H1 (cell line): Measurements from ENCODE around the gene PTPRCAP. TPM values are rescaled to one million over a fixed set of nuclear protein-coding genes. Genes with fewer than 3 reads are reported as not detected.
"Not testable (repeated sequence)": the region's sequence is repeated elsewhere in the genome, so short reads cannot be mapped to it uniquely, and the experiment has no call there.

Experiments
- CTCF ChIA-PET: fragments of 300-600 bp; sonication (Branson Sonifier 250); formaldehyde crosslinking; loops from one replicate; lab custom pipeline; 2021; ENCODE audit not compliant: partially characterized antibody; lab: Charles Lee
- POLR2A ChIA-PET: fragments of 300-600 bp; sonication (Branson Sonifier 250); formaldehyde crosslinking; loops from one replicate; lab custom pipeline; 2021; ENCODE audit warnings: inconsistent platforms; ENCODE audit not compliant: partially characterized antibody; lab: Charles Lee
- DNase-seq, 2 experiments: peaks; one replicate each; pipeline versions ENCODE4 v3.0.0 to v3.0.0-alpha.2; 2010 to 2022; ENCODE audit warnings: low spot score in 2 of 2, low read depth in 1 of 2, mixed read lengths in 1 of 2
- FAIRE-seq: peaks from 2 replicates; lab custom pipeline; 2011; peaks lifted over from hg19 to GRCh38; lab: Jason Lieb, UNC
- H2AFZ ChIP-seq: 2 replicates; pipeline ENCODE4 v1.8.1; 2012; ENCODE audit warnings: low read length, inconsistent platforms
- H2AK5ac ChIP-seq: 2 replicates; pipeline ENCODE4 v1.6.1; 2013; ENCODE audit warnings: low read depth, low read length
- H2BK120ac ChIP-seq: replicated peaks from 2 replicates; pipeline ENCODE3; 2013; ENCODE audit warnings: low read depth, low read length, inconsistent platforms
- H2BK12ac ChIP-seq: 2 replicates; pipeline ENCODE4 v1.6.1; 2013; ENCODE audit warnings: low read depth, low read length
- H2BK15ac ChIP-seq: 2 replicates; pipeline ENCODE4 v1.6.1; 2013; ENCODE audit warnings: low read length
- H2BK20ac ChIP-seq: 2 replicates; pipeline ENCODE4 v1.6.1; 2013; ENCODE audit warnings: low read length
- H2BK5ac ChIP-seq: 2 replicates; pipeline ENCODE4 v1.6.1; 2013; ENCODE audit warnings: low read depth, low read length
- H3K14ac ChIP-seq: 2 replicates; pipeline ENCODE4 v1.6.1; 2013; ENCODE audit warnings: inconsistent platforms; ENCODE audit not compliant: insufficient read length
- H3K18ac ChIP-seq: 2 replicates; pipeline ENCODE4 v1.6.1; 2013; ENCODE audit warnings: low read length; ENCODE audit errors: extremely low read depth
- H3K23ac ChIP-seq: 2 replicates; pipeline ENCODE4 v1.6.1; 2013; ENCODE audit warnings: inconsistent platforms; ENCODE audit not compliant: insufficient read length
- H3K23me2 ChIP-seq: 2 replicates; pipeline ENCODE4 v1.6.1; 2013; ENCODE audit warnings: low read depth, low read length
- H3K27ac ChIP-seq: 2 replicates; pipeline ENCODE4 v1.6.1; 2011; ENCODE audit warnings: low read depth, low read length, inconsistent platforms
- H3K27me3 ChIP-seq, 4 experiments: replicated peaks in 1 of 4; 1 replicate in 1 of 4; 2 replicates in 3 of 4; pipeline versions ENCODE4 v1.6.1 to v1.8.1; 2011 to 2013; ENCODE audit warnings: low read length in 3 of 4, mild to moderate bottlenecking in 3 of 4, inconsistent platforms in 2 of 4, mixed read lengths in 2 of 4, moderate library complexity in 1 of 4; ENCODE audit not compliant: control insufficient read depth in 3 of 4, insufficient read depth in 3 of 4; ENCODE audit errors: extremely low read depth in 1 of 4
- H3K36me3 ChIP-seq, 4 experiments: 2 replicates each; pipeline versions ENCODE4 v1.6.1 to v1.8.1; 2011 to 2013; ENCODE audit warnings: mild to moderate bottlenecking in 4 of 4, low read length in 3 of 4, moderate library complexity in 2 of 4, control low read depth in 1 of 4, inconsistent platforms in 1 of 4; ENCODE audit not compliant: insufficient read depth in 4 of 4, control insufficient read depth in 2 of 4
- H3K4ac ChIP-seq: replicated peaks from 2 replicates; pipeline ENCODE3; 2013; ENCODE audit warnings: low read length, low read depth, mixed read lengths, inconsistent platforms; ENCODE audit not compliant: insufficient read length
- H3K4me1 ChIP-seq, 4 experiments: replicated peaks in 1 of 4; 1 replicate in 1 of 4; 2 replicates in 3 of 4; pipeline versions ENCODE4 v1.6.1 to v1.8.1; 2011 to 2013; ENCODE audit warnings: low read length in 3 of 4, inconsistent platforms in 2 of 4, mixed read lengths in 1 of 4; ENCODE audit not compliant: insufficient read depth in 4 of 4, control insufficient read depth in 3 of 4
- H3K4me2 ChIP-seq, 2 experiments: 2 replicates each; pipeline versions ENCODE4 v1.6.1 to v1.8.1; 2011 to 2013; ENCODE audit warnings: low read depth in 2 of 2, low read length in 2 of 2, control low read depth in 1 of 2, inconsistent platforms in 1 of 2, mild to moderate bottlenecking in 1 of 2; ENCODE audit not compliant: insufficient read depth in 1 of 2
- H3K4me3 ChIP-seq, 4 experiments: fragments of 200-600, 300-600 bp in 1 of 4; sonication (generic), shearing (Covaris generic), sonication (Bioruptor Twin) in 1 of 4; 2 replicates each; pipeline versions ENCODE4 v1.5.1 to v1.8.1; 2011 to 2016; ENCODE audit warnings: low read length in 4 of 4, low read depth in 3 of 4, control low read depth in 2 of 4, inconsistent platforms in 2 of 4, mild to moderate bottlenecking in 2 of 4, mixed read lengths in 1 of 4, moderate library complexity in 1 of 4; ENCODE audit not compliant: insufficient read depth in 2 of 4; ENCODE audit errors: extremely low read depth in 1 of 4
- H3K56ac ChIP-seq: replicated peaks from 2 replicates; pipeline ENCODE3; 2013; ENCODE audit warnings: low read depth, mild to moderate bottlenecking, mixed read lengths, low read length, inconsistent platforms; ENCODE audit not compliant: insufficient read length
- H3K79me1 ChIP-seq: 2 replicates; pipeline ENCODE4 v1.6.1; 2013; ENCODE audit warnings: low read depth, low read length, control low read depth
- H3K79me2 ChIP-seq, 2 experiments: 2 replicates each; pipeline versions ENCODE4 v1.6.1 to v1.8.1; 2012 to 2013; ENCODE audit warnings: low read length in 2 of 2, mild to moderate bottlenecking in 2 of 2, inconsistent platforms in 1 of 2; ENCODE audit not compliant: insufficient read depth in 2 of 2, control insufficient read depth in 1 of 2
- H3K9ac ChIP-seq, 4 experiments: replicated peaks in 1 of 4; 1 replicate in 1 of 4; 2 replicates in 3 of 4; pipeline versions ENCODE4 v1.6.1 to v1.8.1; 2011 to 2013; ENCODE audit warnings: low read depth in 3 of 4, low read length in 3 of 4, control low read depth in 2 of 4, mild to moderate bottlenecking in 2 of 4, moderate library complexity in 2 of 4, inconsistent platforms in 1 of 4; ENCODE audit errors: extremely low read depth in 1 of 4
- H3K9me3 ChIP-seq, 2 experiments: 2 replicates each; pipeline versions ENCODE4 v1.6.1 to v1.8.1; 2012 to 2013; ENCODE audit warnings: mild to moderate bottlenecking in 2 of 2, moderate library complexity in 2 of 2, control low read depth in 1 of 2, inconsistent platforms in 1 of 2, low read depth in 1 of 2, low read length in 1 of 2, mixed read lengths in 1 of 2; ENCODE audit not compliant: insufficient read depth in 2 of 2
- H4K20me1 ChIP-seq, 2 experiments: replicated peaks in 1 of 2; 2 replicates each; pipeline versions ENCODE3 to v1.8.1; 2011 to 2013; ENCODE audit warnings: inconsistent platforms in 2 of 2, low read length in 2 of 2, mild to moderate bottlenecking in 1 of 2; ENCODE audit not compliant: insufficient read depth in 2 of 2, control insufficient read depth in 1 of 2
- H4K5ac ChIP-seq: 2 replicates; pipeline ENCODE4 v1.6.1; 2013; ENCODE audit warnings: low read length, low read depth, mixed read lengths, inconsistent platforms; ENCODE audit not compliant: insufficient read length
- H4K8ac ChIP-seq: 2 replicates; pipeline ENCODE4 v1.8.0; 2013; ENCODE audit warnings: mild to moderate bottlenecking, moderate library complexity, low read length, inconsistent platforms; ENCODE audit not compliant: insufficient read depth; ENCODE audit errors: extremely low read depth
- H4K91ac ChIP-seq: replicated peaks from 2 replicates; pipeline ENCODE3; 2013; ENCODE audit warnings: low read length, mixed read lengths, inconsistent platforms; ENCODE audit not compliant: insufficient read length
- WGBS, 2 experiments: shearing (Covaris generic) in 1 of 2; methylation state at CpG; one replicate each; pipeline versions ENCODE4 v1.1.6 to v1.1.7; 2013 to 2015; ENCODE audit warnings: low lambda C conversion rate in 2 of 2, mixed read lengths in 2 of 2, inconsistent platforms in 1 of 2, low coverage in 1 of 2, missing lambda C conversion rate in 1 of 2; ENCODE audit not compliant: insufficient replicate concordance in 2 of 2, insufficient coverage in 1 of 2, insufficient read length in 1 of 2; ENCODE audit errors: extremely low coverage in 1 of 2, missing lambda C conversion rate in 1 of 2; 5-methylcytosine and 5-hydroxymethylcytosine counted together
- polyA plus RNA-seq, 7 experiments: library from polyadenylated mRNA; depleted of rRNA in 3 of 7; stranded (reverse) in 5 of 7; unstranded in 2 of 7; fragments of >200 nt in 5 of 7; fragments of 200-250 nt in 2 of 7; gene quantifications; 1 replicate in 5 of 7; 2 replicates in 1 of 7; 4 replicates in 1 of 7; pipeline versions ENCODE4 v1.2.1 to v1.2.3, GENCODE V29; 2011 to 2013; ENCODE audit warnings: missing spikeins in 2 of 7, mixed read lengths in 2 of 7
- total RNA-seq: library from RNA; stranded (reverse); fragmentation: NEBNext Ultra II Directional; extraction: Animal tissue kit (Norgen Biotek cat#: 25700); gene quantifications from 2 replicates; pipeline ENCODE4 v1.2.1, GENCODE V29; 2021

The PTPRCAP gene
- total and polyA plus RNA-seq, 2 of the 8 experiments (the other 6 are each of a cell fraction or from before 2014, with no cell fraction given): 0.78 to 6.7 TPM

DNA sequence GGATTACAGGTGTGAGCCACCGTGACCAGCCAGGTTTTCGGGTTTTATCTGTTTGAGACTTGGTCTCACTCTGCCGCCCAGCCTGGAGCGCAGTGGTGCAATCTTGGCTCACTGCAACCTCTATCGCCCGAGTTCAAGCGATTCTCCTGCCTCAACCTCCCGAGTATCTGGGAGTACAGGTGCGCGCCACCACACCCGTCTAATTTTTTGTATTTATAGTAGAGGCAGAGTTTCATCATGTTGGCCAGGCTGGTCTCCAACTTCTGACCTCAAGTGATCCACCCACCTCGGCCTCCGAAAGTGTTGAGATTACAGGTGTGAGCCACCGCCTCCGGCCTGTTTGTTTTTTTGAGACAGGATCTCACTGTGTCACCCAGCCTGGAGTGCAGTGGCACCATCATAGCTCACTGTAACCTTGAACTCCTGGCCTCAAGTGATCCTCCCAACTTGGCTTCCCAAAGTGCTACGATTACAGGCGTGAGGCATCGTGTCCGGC is 10.1 kb downstream of the PTPRCAP start:
- not testable (repeated sequence) for DNase-seq, H4K20me1 ChIP-seq, H3K14ac ChIP-seq, H4K5ac ChIP-seq, H2AK5ac ChIP-seq, H3K18ac ChIP-seq, H3K27me3 ChIP-seq, H2BK20ac ChIP-seq, H3K4ac ChIP-seq, H4K8ac ChIP-seq, FAIRE-seq, H3K79me1 ChIP-seq, H3K27ac ChIP-seq, H3K36me3 ChIP-seq, H3K56ac ChIP-seq, H3K23ac ChIP-seq, H3K79me2 ChIP-seq, H4K91ac ChIP-seq, H2BK120ac ChIP-seq, H2BK12ac ChIP-seq, H3K9me3 ChIP-seq
- H2AFZ ChIP-seq: peak overlapping the region; percentile 34; the same call in 1 of the 2 replicates
- peak overlapping the region; percentile 72; the same call in 1 of the 2 replicates for H2BK15ac ChIP-seq
- H3K4me3 ChIP-seq: peak overlapping the region; percentile 66 to 98 (median 90)
- H2BK5ac ChIP-seq: peak overlapping the region; percentile 77; the same call in 1 of the 2 replicates
- CTCF ChIA-PET: interaction anchor here (1.8 kb wide), 1 partner anchor 26 kb away, joined by 5 read pairs; the partner anchor contains the start of gene PPP1CA
- peaks cover 0 to 12% (median 4%) of the 10 kb centered on the region in 4 experiments; a peak in 6 of 7 replicates for H3K4me1 ChIP-seq
- POLR2A ChIA-PET: interaction anchor here (1.1 to 3.9 kb wide), 8 partner anchors 8 to 43 kb away, joined by 3 to 37 read pairs (median 4); partner anchors contain the start of genes GPR152, PTPRCAP and TMEM134
- H3K4me2 ChIP-seq: peak overlapping the region; percentile 60 to 96
- WGBS, 2 experiments: 93% methylated on average over 19 of the region's 19 CpGs; no CpG with 5 or more reads in 1 of the 2 experiments
- peak overlapping the region in 1 of 4 experiments; percentile 26; a peak in 1 of 7 replicates for H3K9ac ChIP-seq
- H3K23me2 ChIP-seq: peaks cover 10% of the 10 kb centered on the region
